GM11168 (cell line): ENCODE measurements around the gene LHFPL2.

Experiments used
- in situ Hi-C: fragments of 300-500 bp; cut with MboI; formaldehyde crosslinking; loops from one replicate; pipeline ENCODE4 v1.12.0; 2022; ENCODE audit warnings: low sequenced_read_pairs; ENCODE audit not compliant: unreplicated experiment

LHFPL2 gene

GRCh38 chr5:78511121-78511906 lies 137.3 kb downstream of the LHFPL2 start:
- in situ Hi-C loops: no loop called here

- in situ Hi-C loops: no loop called here
Measured at GRCh38 chr5:78509884-78510769, 138.4 kb downstream of the LHFPL2 start.

- in situ Hi-C loops: no loop called here
Measured at GRCh38 chr5:78509145-78509865, 139.3 kb downstream of the LHFPL2 start.

- in situ Hi-C loops: no loop called here
Measured at GRCh38 chr5:78508186-78508765, 140.3 kb downstream of the LHFPL2 start.

GRCh38 chr5:78507531-78507930 lies 141.0 kb downstream of the LHFPL2 start:
- in situ Hi-C loops: no loop called here

- in situ Hi-C loops: no loop called here
Measured at GRCh38 chr5:78506261-78507024, 142.1 kb downstream of the LHFPL2 start.

GRCh38 chr5:78505860-78506259 lies 142.7 kb downstream of the LHFPL2 start:
- in situ Hi-C loops: no loop called here

- in situ Hi-C loops: no loop called here
Measured at GRCh38 chr5:78504704-78505677, 143.6 kb downstream of the LHFPL2 start.

- in situ Hi-C loops: no loop called here
Measured at GRCh38 chr5:78503958-78504653, 144.5 kb downstream of the LHFPL2 start.

GRCh38 chr5:78501411-78502352 lies 146.9 kb downstream of the LHFPL2 start:
- in situ Hi-C loops: no loop called here

- in situ Hi-C loops: no loop called here
Measured at GRCh38 chr5:78500871-78501270, 147.7 kb downstream of the LHFPL2 start.

GRCh38 chr5:78500028-78500427 lies 148.5 kb downstream of the LHFPL2 start:
- in situ Hi-C loops: no loop called here

GRCh38 chr5:78499485-78499884 lies 149.1 kb downstream of the LHFPL2 start:
- in situ Hi-C loops: no loop called here

- in situ Hi-C loops: no loop called here
Measured at GRCh38 chr5:78497573-78498533, 150.7 kb downstream of the LHFPL2 start.

GRCh38 chr5:78496373-78496772 lies 152.2 kb downstream of the LHFPL2 start:
- in situ Hi-C loops: no loop called here

- in situ Hi-C loops: no loop called here
Measured at GRCh38 chr5:78495800-78496199, 152.8 kb downstream of the LHFPL2 start.
